Measurements from ENCODE around the gene NSRP1. TPM values are rescaled to one million over a fixed set of nuclear protein-coding genes. Genes with fewer than 3 reads are reported as not detected.
A peak's percentile ranks its signal among the peaks of the same experiment; 100 is the strongest.
"Not testable (repeated sequence)": the region's sequence is repeated elsewhere in the genome, so short reads cannot be mapped to it uniquely, and the experiment has no call there.

NSRP1 gene
- total RNA-seq, 2 experiments from 2014 or later: 24.3 to 28.4 TPM

GRCh38 chr17:30197416-30197815, 80.8 kb downstream of the NSRP1 start:
- ATAC-seq (no peak), DNase-seq (no peak)
- ChIA-PET POLR2A (no interaction called here), CTCF (no interaction called here)
- Mint-ChIP-seq H3K9me3 (no peaks in the 10 kb centered on the region), H3K4me1 (ENCODE audit: low read depth) (no peaks in the 10 kb centered on the region), H3K27ac (no peak overlapping the region), H3K36me3 (ENCODE audit: low read depth) (no peaks in the 10 kb centered on the region), H3K27me3 (peaks cover 7% of the 10 kb centered on the region), H3K4me3 (no peak overlapping the region)
- intact Hi-C loops (cut with micrococcal nuclease): no loop called here
- no peak for TF ChIP-seq CTCF (IDR thresholded peaks at IDR 0.05)

- TF ChIP-seq CTCF (IDR thresholded peaks at IDR 0.05): no peak
- no peaks in the 10 kb centered on the region for H3K9me3 Mint-ChIP-seq
- ChIA-PET POLR2A (no interaction called here), CTCF (no interaction called here)
- no peak for ATAC-seq
- intact Hi-C loops (cut with micrococcal nuclease): no loop called here
- H3K4me3 Mint-ChIP-seq: no peak overlapping the region
- H3K36me3 Mint-ChIP-seq (ENCODE audit: low read depth): no peaks in the 10 kb centered on the region
- DNase-seq: no peak
- H3K4me1 Mint-ChIP-seq (ENCODE audit: low read depth): no peaks in the 10 kb centered on the region
- peaks cover 7% of the 10 kb centered on the region for H3K27me3 Mint-ChIP-seq
- H3K27ac Mint-ChIP-seq: no peak overlapping the region
Observed at GRCh38 chr17:30199600-30199999, 83.0 kb downstream of the NSRP1 start.

- no peaks in the 10 kb centered on the region for H3K36me3 Mint-ChIP-seq (ENCODE audit: low read depth)
- POLR2A ChIA-PET: no interaction called here
- CTCF ChIA-PET: no interaction called here
- H3K27ac Mint-ChIP-seq: no peak overlapping the region
- intact Hi-C loops (cut with micrococcal nuclease): no loop called here
- no peak for ATAC-seq
- no peaks in the 10 kb centered on the region for H3K4me1 Mint-ChIP-seq (ENCODE audit: low read depth)
- DNase-seq: no peak
- H3K9me3 Mint-ChIP-seq: no peaks in the 10 kb centered on the region
- TF ChIP-seq CTCF (IDR thresholded peaks at IDR 0.05): no peak
- H3K4me3 Mint-ChIP-seq: no peak overlapping the region
- H3K27me3 Mint-ChIP-seq: peaks cover 7% of the 10 kb centered on the region
Observed at GRCh38 chr17:30200106-30200505, 83.5 kb downstream of the NSRP1 start.

GRCh38 chr17:30200656-30201055, 84.0 kb downstream of the NSRP1 start:
- DNase-seq; intact Hi-C loops (cut with micrococcal nuclease); H3K9me3 Mint-ChIP-seq; H3K4me1 Mint-ChIP-seq (ENCODE audit: low read depth); CTCF ChIA-PET; H3K4me3 Mint-ChIP-seq; H3K27ac Mint-ChIP-seq; ATAC-seq; H3K27me3 Mint-ChIP-seq; H3K36me3 Mint-ChIP-seq (ENCODE audit: low read depth): not testable (repeated sequence)
- POLR2A ChIA-PET: interaction anchor here (1.2 kb wide), 1 partner anchor 15 kb away, joined by 3 read pairs; no protein-coding TSS in a partner anchor

- Mint-ChIP-seq H3K9me3 (no peaks in the 10 kb centered on the region), H3K4me1 (ENCODE audit: low read depth) (peaks cover 6% of the 10 kb centered on the region), H3K27me3 (peaks cover 7% of the 10 kb centered on the region), H3K27ac (no peak overlapping the region), H3K4me3 (no peak overlapping the region), H3K36me3 (ENCODE audit: low read depth) (no peaks in the 10 kb centered on the region)
- intact Hi-C loops (cut with micrococcal nuclease): no loop called here
- POLR2A ChIA-PET: no interaction called here
- ATAC-seq: peak; percentile 39
- DNase-seq: no peak
- CTCF ChIA-PET: interaction anchor here (0.8 to 1.7 kb wide), 4 partner anchors 40 to 188 kb away, joined by 3 to 7 read pairs (median 4); no protein-coding TSS in a partner anchor
- no peak for TF ChIP-seq CTCF (IDR thresholded peaks at IDR 0.05)
Observed at GRCh38 chr17:30203471-30203981, 86.9 kb downstream of the NSRP1 start.

- H3K36me3 Mint-ChIP-seq (ENCODE audit: low read depth): no peaks in the 10 kb centered on the region
- POLR2A ChIA-PET: no interaction called here
- DNase-seq: no peak
Observed at GRCh38 chr17:30207655-30208054, 91.0 kb downstream of the NSRP1 start.

More at GRCh38 chr17:30207655-30208054, 91.0 kb downstream of the NSRP1 start:
- intact Hi-C loops (cut with micrococcal nuclease): no loop called here
- CTCF ChIA-PET: no interaction called here
- ATAC-seq: no peak
- no peaks in the 10 kb centered on the region for H3K27me3 Mint-ChIP-seq
- no peak for TF ChIP-seq CTCF (IDR thresholded peaks at IDR 0.05)
- no peak overlapping the region for H3K4me3 Mint-ChIP-seq
- H3K9me3 Mint-ChIP-seq: no peaks in the 10 kb centered on the region
- H3K4me1 Mint-ChIP-seq (ENCODE audit: low read depth): peaks cover 6% of the 10 kb centered on the region
- H3K27ac Mint-ChIP-seq: no peak overlapping the region

Data from activated CD8-positive, alpha-beta T cell treated with anti-CD3 and anti-CD28 coated beads for 36 hours (primary cell).